Inferior parietal cortex (tissue), 1 donor: ENCODE results near the gene C10orf62.
A peak's percentile ranks its signal among the peaks of the same experiment; 100 is the strongest.
"Not testable (repeated sequence)": the region's sequence is repeated elsewhere in the genome, so short reads cannot be mapped to it uniquely, and the experiment has no call there.

ENCODE experiments used
- DNase-seq: peaks from one replicate; pipeline ENCODE4 v3.0.0-alpha.2; 2016; ENCODE audit errors: extremely low spot score

Gene C10orf62

DNA sequence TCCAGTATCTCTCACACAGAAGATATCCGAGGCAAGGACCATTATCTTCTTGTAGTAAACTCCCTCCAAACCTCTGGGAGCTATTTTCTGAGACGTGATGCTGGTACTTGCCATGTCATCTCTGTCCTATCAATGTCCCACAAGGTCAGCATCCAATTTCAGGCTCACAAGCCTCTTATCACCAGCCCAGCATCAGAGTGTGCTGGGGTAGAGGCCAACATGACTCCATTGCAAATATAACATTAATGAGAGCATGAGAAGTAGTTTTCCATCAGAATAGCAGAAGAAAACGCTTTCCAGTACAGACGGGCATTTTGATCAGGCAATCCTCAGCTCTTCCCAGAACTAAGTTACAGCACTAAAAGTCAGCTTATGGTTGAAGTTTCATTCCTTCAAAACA lies 38.2 kb downstream of the C10orf62 start:
- DNase-seq: no peak

DNA sequence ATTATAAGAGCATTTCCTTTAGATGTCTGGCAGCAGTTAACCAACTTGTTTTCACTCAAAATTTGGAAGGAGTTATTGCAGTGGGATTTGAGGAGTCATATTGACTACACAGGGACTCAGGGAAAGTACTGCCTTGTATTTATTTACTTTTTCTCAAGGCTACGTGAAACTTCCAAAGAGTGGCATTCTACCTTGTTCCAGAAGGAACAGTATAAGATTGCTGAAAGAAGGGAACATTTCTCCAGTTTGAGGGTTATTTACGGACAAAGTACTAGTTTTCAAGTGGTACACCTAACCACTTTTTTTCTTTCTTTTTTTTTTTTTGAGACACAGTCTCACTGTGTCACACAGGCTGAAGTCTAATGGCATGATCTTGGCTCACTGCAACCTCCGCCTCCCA lies 38.7 kb downstream of the C10orf62 start:
- no peak for DNase-seq

DNA sequence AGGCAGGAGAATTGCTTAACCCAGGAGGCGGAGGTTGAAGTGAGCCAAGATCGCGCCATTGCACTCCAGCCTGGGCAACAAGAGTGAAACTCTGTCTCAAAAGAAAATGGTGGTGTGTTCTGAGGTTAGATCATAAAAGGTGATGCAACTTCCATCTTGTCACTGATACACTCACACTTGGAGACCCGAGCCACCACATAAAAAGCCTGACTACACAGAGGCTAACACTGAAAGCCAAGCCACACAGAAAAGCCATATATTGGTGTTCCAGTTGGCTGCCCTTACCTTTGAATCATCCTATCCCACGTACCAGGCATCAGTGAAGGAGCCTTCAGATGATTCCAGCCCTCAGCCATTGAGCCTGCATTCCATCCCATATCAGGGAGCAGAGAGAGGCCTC lies 39.8 kb downstream of the C10orf62 start:
- no peak for DNase-seq

DNA sequence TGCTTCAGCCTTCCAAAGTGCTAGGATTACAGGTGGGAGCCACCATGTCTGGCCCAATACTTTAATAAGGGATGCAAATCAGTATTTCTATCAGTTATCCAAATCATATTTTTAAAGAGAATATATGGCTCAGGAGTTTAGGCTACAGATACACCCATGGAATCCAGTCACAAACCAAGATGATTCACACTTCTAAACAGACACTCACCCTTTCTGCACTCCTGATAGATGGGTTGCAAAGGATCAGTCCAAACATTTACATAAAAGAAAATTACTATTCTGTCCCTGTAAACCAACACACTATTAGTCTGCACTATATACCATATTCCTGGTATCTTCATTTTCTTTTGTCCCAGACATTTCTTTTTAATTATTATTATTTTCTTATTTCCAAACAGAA lies 41.6 kb downstream of the C10orf62 start:
- no peak for DNase-seq

DNA sequence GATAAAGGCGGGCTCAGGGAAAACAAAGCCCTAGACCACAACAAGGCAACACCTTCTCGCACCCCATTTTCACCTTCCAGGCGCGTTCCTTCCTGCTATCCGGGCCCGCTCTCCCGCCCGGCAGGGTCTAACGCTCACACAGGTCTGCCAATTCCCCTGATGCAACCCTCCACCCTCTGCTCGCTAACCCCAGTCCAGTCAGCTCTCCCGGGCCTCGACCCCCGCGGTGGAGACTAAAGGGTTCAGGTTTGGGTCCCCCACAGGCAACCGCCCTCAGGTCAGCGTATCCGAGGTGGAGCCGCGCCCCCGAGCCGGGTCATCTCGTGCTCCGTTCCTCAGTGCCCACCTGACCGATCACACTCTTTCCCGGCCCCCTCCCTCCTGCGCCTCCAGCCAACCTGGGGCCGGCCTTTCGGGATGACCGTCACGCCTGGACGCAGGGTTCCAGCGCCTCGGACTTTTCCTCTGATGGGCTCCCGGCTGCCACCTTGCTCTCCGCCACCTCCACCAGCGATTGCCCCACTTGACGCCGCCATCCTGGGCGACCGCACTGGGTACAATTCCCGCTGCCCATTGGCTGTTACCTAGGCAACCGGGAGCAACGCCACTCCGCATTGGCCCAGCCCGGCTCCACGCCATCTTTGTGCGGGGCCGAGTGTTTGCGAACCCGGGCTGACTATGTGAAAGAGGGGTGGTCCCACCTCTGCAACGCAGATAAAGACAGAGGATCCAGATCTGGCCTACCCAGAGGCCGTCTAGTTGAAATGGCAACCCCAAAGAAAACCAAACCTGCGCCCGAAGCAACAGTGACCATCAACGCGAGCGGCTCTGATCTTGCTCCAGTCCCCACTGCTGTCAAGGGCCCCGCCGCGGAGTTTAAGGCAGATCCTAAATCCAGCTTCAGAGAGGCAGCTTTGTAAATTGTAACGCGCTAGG lies 43.7 kb downstream of the C10orf62 start, which contains the start of gene MORN4:
Gene MORN4 (minus strand): TSS at position 552 of the 936 bp plus-strand sequence. CDS start 13,847 bp downstream, outside the sequence.
- peak; percentile 94 for DNase-seq

DNA sequence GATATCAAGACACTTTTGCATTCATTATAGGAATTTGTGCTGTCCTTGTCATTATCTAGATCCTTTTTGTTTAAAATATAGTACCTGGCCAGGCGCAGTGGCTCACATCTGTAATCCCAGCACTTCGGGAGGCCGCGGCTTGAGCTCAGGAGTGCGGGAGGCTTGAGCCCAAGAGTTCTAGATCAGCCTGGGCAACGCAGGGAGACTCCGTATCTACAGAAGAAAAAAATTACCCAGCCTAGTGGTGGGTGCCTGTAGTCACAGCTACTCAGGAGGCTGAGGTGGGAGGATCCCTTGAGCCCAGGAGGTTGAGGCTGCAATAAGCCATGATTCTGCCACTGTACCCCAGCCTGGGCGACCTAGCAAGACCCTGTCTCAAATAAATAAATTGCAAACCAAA lies 44.4 kb downstream of the C10orf62 start:
- no peak for DNase-seq

DNA sequence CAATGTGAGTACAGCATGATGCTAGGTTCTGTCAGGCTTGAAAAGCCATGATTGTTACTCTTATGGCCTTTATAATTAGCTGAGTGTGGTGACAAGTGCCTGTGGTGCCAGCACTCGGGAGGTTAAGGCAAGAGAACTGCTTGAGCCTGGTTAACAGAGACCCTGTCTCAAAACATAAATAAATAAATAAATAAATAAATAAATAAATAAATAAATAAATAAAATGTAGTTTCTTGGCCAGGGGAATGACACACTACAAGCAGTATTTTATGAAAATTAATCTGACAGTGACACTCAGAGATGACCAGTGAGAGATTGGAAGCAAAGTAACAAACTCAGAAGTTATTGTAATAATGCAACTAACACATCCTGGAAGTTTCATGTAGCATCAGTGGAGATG lies 46.1 kb downstream of the C10orf62 start:
- DNase-seq: no peak

DNA sequence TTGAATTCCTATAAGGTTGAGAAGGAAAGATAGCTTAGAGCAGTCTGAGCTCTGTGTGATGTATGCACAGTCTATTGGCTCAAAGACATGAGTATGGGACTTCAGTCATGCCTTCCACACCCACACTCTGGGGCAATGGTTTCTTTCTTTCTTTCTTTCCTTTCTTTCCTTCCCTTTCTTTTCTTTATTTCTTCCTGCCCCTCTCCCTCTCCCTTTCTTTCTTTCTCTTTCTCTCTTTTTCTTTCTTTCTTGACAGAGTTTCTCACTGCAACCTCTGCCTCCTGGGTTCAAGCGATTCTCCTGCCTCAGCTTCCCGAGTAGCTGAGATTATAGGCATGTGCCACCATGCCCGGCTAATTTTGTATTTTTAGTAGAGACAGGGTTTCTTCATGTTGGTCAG lies 49.6 kb downstream of the C10orf62 start:
- not testable (repeated sequence) for DNase-seq

DNA sequence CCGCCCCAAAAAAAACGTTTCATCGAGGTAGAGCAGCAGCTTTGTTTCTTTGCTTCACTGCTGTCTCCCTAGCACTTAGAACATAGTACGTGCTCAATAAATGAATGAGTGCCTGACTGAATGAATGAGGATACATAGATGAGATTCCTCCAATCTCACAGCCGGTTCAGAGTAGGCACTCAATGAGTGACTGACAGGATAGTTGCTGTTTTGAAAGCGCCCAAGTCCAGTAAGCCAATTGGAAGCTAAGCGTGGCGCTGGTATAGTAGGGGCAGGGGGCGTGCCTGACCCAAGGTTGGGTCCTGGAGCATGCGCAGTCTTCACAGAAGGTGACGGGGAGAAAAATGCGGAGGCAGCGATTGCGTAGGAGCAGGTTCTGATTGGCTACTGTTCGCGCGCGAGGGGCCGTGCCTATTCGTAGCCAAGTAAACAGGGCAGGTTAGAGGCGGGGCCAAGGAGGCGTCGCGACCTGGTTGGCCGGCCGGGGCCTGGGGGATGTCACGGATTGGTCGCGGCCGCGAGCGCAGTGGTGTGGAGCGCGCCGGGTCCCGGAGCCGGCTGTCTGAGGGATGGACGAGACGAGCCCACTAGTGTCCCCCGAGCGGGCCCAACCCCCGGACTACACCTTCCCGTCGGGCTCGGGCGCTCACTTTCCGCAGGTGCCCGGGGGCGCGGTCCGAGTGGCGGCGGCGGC lies 50.8 kb downstream of the C10orf62 start, which contains the start of gene PI4K2A:
Gene PI4K2A (plus strand): TSS at position 498 of the 694 bp plus-strand sequence. CDS start 72 bp downstream, at position 570.
- peak; percentile 99 for DNase-seq
